Smooth muscle cell (in vitro differentiated cells): ENCODE data around the gene MAGT1. TPM values are rescaled to one million over a fixed set of nuclear protein-coding genes. Genes with fewer than 3 reads are reported as not detected.
"Not testable (repeated sequence)": the region's sequence is repeated elsewhere in the genome, so short reads cannot be mapped to it uniquely, and the experiment has no call there.

Experiments used
- DNase-seq: peaks from one replicate; lab custom pipeline; 2025; ENCODE audit not compliant: unreplicated experiment; lab: John Stamatoyannopoulos, UW
- H2AFZ ChIP-seq: fragments of 200-600 bp; sonication (generic); 2 replicates; pipeline ENCODE4 v1.6.0; 2016; ENCODE audit warnings: antibody characterized with exemption, low read depth, mild to moderate bottlenecking
- H3F3A ChIP-seq: fragments of 200-600 bp; sonication (generic); 2 replicates; pipeline ENCODE4 v1.6.0; 2017; ENCODE audit warnings: antibody characterized with exemption, low read depth
- H3K27ac ChIP-seq: fragments of 200-600 bp; sonication (generic); 2 replicates; pipeline ENCODE4 v1.5.1; 2016; ENCODE audit warnings: low read depth, mild to moderate bottlenecking
- H3K27me3 ChIP-seq: fragments of 200-600 bp; sonication (generic); 2 replicates; pipeline ENCODE4 v1.6.1; 2016; ENCODE audit warnings: low read depth, mild to moderate bottlenecking
- H3K36me3 ChIP-seq: fragments of 200-600 bp; sonication (generic); 2 replicates; pipeline ENCODE4 v1.5.1; 2016; ENCODE audit warnings: low read depth
- H3K4me1 ChIP-seq: fragments of 200-600 bp; sonication (generic); 2 replicates; pipeline ENCODE4 v1.5.1; 2016; ENCODE audit warnings: low read depth
- H3K4me2 ChIP-seq: fragments of 200-600 bp; sonication (generic); 2 replicates; pipeline ENCODE4 v1.6.0; 2016; ENCODE audit warnings: mild to moderate bottlenecking
- H3K4me3 ChIP-seq: fragments of 200-600 bp; sonication (generic); 2 replicates; pipeline ENCODE4 v1.5.1; 2016; ENCODE audit warnings: mild to moderate bottlenecking
- H3K79me2 ChIP-seq: fragments of 200-600 bp; sonication (generic); 2 replicates; pipeline ENCODE4 v1.6.0; 2016; ENCODE audit warnings: low read depth, mild to moderate bottlenecking
- H3K9ac ChIP-seq: fragments of 200-600 bp; sonication (generic); 2 replicates; pipeline ENCODE4 v1.6.0; 2016; ENCODE audit warnings: low read depth
- H3K9me3 ChIP-seq: fragments of 200-600 bp; sonication (generic); replicated peaks from 2 replicates; pipeline ENCODE4 v1.5.1; 2016; ENCODE audit warnings: low read depth
- H4K20me1 ChIP-seq: fragments of 200-600 bp; sonication (generic); 2 replicates; pipeline ENCODE4 v1.6.0; 2016; ENCODE audit warnings: low read depth
- CTCF ChIP-seq: fragments of 200-600 bp; sonication (generic); IDR thresholded peaks from 2 replicates; pipeline ENCODE4 v1.5.1; 2017; ENCODE audit warnings: borderline replicate concordance, mild to moderate bottlenecking, antibody characterized with exemption; ENCODE audit not compliant: insufficient read depth, poor library complexity, severe bottlenecking
- WGBS: methylation state at CpG from one replicate; pipeline ENCODE4 v1.1.7; 2016; ENCODE audit warnings: low lambda C conversion rate; 5-methylcytosine and 5-hydroxymethylcytosine counted together
- polyA plus RNA-seq: library from polyadenylated mRNA; unstranded; fragments of >200 nt; fragmentation: Nextera tagmentation; extraction: Ambion mirVana; gene quantifications from 2 replicates; pipeline ENCODE4 v1.2.1, GENCODE V29; 2016
- total RNA-seq: library from RNA; depleted of rRNA; stranded (reverse); fragments of >200 nt; gene quantifications from 2 replicates; pipeline ENCODE4 v1.2.3, GENCODE V29; 2014

MAGT1 gene
- total RNA-seq: 122 and 129 TPM in 2 replicates
- polyA plus RNA-seq: 39.3 and 48.0 TPM in 2 replicates

DNA sequence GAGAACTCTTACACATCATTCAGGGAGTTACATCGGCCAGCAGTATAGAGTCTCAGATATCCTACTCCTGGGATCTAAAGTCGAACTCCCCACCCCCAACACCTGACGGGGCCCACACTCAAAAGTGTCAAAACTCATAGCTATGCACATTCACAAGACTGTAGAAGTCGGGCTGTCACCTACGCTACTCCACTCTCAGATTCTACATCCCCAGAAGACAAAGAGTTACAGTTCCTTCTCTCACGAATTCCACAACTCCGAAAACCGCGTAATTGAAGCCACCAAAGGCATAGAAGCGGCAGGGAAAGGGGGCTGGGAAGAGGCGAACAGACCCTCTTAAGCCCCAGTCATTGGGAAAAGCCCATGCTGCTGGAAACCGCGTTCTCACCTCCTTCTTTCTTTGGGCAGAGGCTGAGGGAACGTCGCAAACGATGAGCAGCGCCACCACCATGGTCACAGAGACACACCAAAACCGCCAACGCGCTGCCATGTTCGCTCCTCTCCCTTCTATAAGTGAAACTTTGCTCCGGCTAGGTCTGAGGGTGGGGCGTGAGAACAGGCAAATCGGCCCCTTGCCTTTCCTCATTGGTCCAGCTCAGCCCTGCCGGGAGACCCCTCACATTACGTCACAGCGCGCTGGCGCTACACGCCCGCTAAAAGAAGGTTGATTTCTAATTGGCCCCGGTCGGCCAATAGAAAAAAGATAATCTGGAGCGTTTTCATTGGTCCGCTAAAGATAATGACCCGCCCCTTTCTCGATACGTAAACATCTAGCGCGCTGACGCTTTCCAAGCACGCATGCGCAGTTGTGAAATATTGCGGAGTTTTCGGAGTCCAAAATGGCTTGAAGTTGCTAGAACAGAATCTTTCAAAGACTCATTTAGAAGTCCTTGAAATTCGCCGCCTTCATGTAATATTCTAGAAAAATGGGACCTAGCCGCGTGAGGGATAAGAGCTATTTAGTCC is at the start of gene MAGT1:
Gene MAGT1 (minus strand): TSS at position 515 of the 966 bp plus-strand sequence. CDS start 25 bp downstream, at position 490.
- DNase-seq: peak; percentile 41
- Histone ChIP-seq H3K27me3 (no peaks in the 10 kb centered on the region), H3F3A (no peaks in the 10 kb centered on the region), H3K9me3 (no peaks in the 10 kb centered on the region), H3K36me3 (no peaks in the 10 kb centered on the region), H4K20me1 (peaks cover 16% of the 10 kb centered on the region), H3K4me3 (peak within 1 kb of the TSS; percentile 67), H3K9ac (peak within 1 kb of the TSS; percentile 94), H3K27ac (peak within 1 kb of the TSS; percentile 94), H3K79me2 (peaks cover 49% of the 10 kb centered on the region), H2AFZ (peak within 1 kb of the TSS; percentile 67), H3K4me2 (peak within 1 kb of the TSS; percentile 87), H3K4me1 (peaks cover 9% of the 10 kb centered on the region)
- 41% methylated on average over 49 of the region's 49 CpGs for WGBS
- TF ChIP-seq CTCF: no peak

- not testable (repeated sequence) for H3K4me2 ChIP-seq, H4K20me1 ChIP-seq, H2AFZ ChIP-seq, H3K36me3 ChIP-seq, H3K4me1 ChIP-seq, H3K9ac ChIP-seq, H3K4me3 ChIP-seq, H3K79me2 ChIP-seq, H3K9me3 ChIP-seq, DNase-seq, H3F3A ChIP-seq, H3K27ac ChIP-seq, H3K27me3 ChIP-seq
- WGBS: 93% methylated on average over 6 of the region's 6 CpGs
Observed at GRCh38 chrX:77945031-77945430, 49.8 kb upstream of the MAGT1 start.

DNA sequence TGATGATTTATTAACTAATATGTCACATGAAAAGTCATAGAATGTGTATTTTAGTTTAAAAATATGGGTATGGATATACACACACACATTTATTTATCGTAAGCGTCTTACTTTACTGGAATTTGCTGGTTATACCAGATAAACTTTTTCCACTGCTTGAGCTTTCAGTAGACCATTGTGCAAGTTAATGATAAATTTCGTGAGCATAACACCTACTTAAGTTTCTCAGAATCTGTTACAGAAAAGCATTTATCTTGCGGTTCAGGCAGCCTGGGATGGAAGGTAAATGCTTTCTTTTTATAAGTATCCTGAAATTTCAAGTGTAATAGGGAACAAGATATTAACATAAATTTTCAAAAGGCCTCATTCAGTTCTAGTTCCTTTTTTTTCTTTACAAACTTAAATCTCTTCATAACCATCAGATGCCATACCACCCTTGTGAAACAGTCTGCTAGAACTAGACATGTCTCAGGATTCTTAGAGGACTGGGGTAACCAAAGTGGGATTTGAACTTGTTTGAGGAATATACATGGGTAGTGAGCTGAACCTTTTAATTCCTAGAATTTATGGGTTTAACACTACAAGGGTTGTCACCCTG is 42.9 kb upstream of the MAGT1 start:
- H3K4me2 ChIP-seq: no peak overlapping the region
- H4K20me1 ChIP-seq: no peaks in the 10 kb centered on the region
- no peaks in the 10 kb centered on the region for H3F3A ChIP-seq
- H3K36me3 ChIP-seq: no peaks in the 10 kb centered on the region
- no peak for TF ChIP-seq CTCF
- H2AFZ ChIP-seq: no peak overlapping the region
- no peaks in the 10 kb centered on the region for H3K79me2 ChIP-seq
- no peak overlapping the region for H3K27ac ChIP-seq
- H3K4me3 ChIP-seq: no peak overlapping the region
- no peaks in the 10 kb centered on the region for H3K27me3 ChIP-seq
- WGBS: 80% methylated on average over 4 of the region's 4 CpGs
- H3K4me1 ChIP-seq: no peaks in the 10 kb centered on the region
- no peaks in the 10 kb centered on the region for H3K9me3 ChIP-seq
- H3K9ac ChIP-seq: no peak overlapping the region
- no peak for DNase-seq

- H4K20me1 ChIP-seq: no peaks in the 10 kb centered on the region
- TF ChIP-seq CTCF: no peak
- no peaks in the 10 kb centered on the region for H3K4me1 ChIP-seq
- H3K9me3 ChIP-seq: no peaks in the 10 kb centered on the region
- no peaks in the 10 kb centered on the region for H3K79me2 ChIP-seq
- H2AFZ ChIP-seq: no peak overlapping the region
- no peak overlapping the region for H3K4me3 ChIP-seq
- H3K9ac ChIP-seq: no peak overlapping the region
- WGBS: 68% methylated on average over 3 of the region's 3 CpGs
- H3K27me3 ChIP-seq: no peaks in the 10 kb centered on the region
- no peak overlapping the region for H3K4me2 ChIP-seq
- H3F3A ChIP-seq: no peaks in the 10 kb centered on the region
- no peak for DNase-seq
- no peak overlapping the region for H3K27ac ChIP-seq
- H3K36me3 ChIP-seq: no peaks in the 10 kb centered on the region
Observed at GRCh38 chrX:77937291-77937690, 42.1 kb upstream of the MAGT1 start.
